ENCODE results near the gene CIITA. TPM values are rescaled to one million over a fixed set of nuclear protein-coding genes. Genes with fewer than 3 reads are reported as not detected.
A peak's percentile ranks its signal among the peaks of the same experiment; 100 is the strongest.
"Not testable (repeated sequence)": the region's sequence is repeated elsewhere in the genome, so short reads cannot be mapped to it uniquely, and the experiment has no call there.

The CIITA gene
- total RNA-seq, 1 donor from 2014 or later = 12.2 TPM

DNA sequence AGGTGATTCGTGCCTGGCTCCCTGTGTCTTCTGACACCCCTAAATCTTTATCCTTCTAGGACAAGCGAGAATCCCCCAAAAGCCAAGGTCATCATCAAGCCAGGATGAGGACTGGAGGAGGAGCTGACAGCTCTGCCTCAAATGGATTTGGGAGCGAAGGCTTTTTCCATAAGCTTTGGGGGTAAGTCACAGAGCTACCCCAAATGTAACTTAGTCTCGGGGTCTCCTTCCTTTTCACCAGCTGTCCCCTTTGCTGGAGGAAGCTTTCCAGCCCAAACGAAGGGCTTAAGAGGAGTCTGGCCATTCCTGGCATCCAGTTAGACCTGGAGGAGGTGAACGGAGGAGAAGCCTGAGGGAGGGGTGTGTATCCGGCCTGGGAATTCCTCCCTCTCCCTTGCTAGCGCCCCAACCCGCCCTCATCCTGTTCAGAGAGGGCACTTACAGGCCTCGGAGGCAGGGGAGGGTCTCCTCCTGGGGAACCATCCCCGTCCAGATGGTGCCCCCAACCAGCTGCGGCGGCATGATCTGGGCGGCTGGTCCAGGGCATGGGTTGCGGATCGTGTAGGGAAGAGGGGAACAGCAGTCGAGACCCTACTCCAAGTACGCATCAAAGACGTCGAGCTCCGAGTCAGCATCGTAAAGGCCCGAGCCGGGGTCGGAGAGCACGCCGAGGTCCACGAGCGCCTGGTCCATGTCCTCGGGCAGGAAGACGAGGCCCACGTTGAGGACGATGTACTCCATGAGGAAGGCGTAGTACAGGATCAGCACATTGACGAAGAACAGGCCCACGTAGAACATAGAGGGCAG, 64.3 kb downstream of the CIITA start:
- DNase-seq = no peak
- no peak for ATAC-seq
- intact Hi-C loops (cut with micrococcal nuclease) = no loop called here

DNA sequence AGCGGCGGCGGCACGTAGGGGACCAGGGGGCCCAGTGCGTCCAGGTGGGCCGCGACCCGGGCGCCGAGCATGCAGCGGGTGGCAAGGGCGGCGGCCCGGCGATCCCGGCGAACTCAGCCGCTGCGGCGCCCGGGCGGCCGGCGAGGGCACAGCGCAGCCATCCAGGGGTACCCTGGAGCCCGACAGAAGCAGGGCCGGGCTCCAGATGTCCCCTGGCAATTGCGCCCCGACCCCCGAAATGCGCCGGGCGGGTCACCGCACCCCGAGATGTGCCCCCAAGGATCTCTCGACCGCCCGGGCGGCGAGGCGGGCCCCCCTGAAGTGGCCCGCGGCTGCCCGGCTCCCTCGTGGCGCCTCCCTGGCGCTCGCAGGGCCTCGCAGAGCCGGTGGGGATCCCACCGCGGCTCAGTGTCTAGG, 64.9 kb downstream of the CIITA start:
- DNase-seq = peak; percentile 40
- intact Hi-C loops (cut with micrococcal nuclease) = not testable (repeated sequence)
- peak; percentile 1 for ATAC-seq

- DNase-seq (peak; percentile 98), ATAC-seq (peak; percentile 75)
- intact Hi-C loops (cut with micrococcal nuclease) = no loop called here
These were observed 65.5 kb downstream of the CIITA start, which contains the start of gene DEXI for GRCh38 chr16:10942352-10943063. DEXI (minus strand) TSS chr16:10942468; CDS start chr16:10942005, 463 bp downstream.

GRCh38 chr16:10943064-10943353, 66.0 kb downstream of the CIITA start:
- DNase-seq = no peak
- intact Hi-C loops (cut with micrococcal nuclease) = no loop called here
- ATAC-seq = no peak

GRCh38 chr16:10944249-10945064, 67.5 kb downstream of the CIITA start, which contains the start of gene CLEC16A:
CLEC16A (plus strand) TSS chr16:10944564; CDS start chr16:10944718, 154 bp downstream.
- intact Hi-C loops (cut with micrococcal nuclease) = no loop called here
- ATAC-seq = peak; percentile 79
- DNase-seq = peak; percentile 99

DNA sequence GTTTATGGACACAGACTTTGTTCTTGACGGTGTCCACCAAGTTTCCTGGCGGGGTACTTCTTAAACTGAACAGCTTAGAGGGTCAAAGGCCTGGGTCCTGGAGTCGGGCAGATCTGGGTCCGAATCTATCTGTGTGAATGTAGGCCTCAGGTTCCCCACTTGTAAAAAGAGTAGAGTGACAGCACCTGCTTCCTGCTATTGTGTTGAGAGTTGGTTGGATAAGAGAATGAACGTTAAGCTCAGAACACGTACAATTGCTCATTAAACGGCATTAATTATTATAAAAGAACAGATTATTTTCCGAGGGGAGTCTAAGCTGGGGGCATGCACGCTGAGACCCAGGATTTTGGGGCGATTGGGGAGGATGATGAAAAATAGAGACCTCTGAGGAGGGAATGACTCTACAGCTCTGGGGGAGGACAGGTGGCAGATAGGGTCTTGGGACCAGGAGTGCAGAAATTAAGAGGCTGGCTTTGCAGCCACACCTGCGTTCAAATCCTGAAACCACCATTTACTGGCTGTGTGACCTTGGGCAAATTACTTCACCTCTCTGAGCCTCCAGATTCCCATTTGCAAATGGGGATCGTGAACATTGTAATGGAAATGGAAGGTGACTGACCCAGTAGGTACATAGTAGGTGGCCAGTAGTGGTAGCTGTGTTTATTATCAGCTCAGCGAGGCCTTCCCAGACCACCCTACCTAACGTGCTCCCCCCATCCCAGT, 68.2 kb downstream of the CIITA start:
- DNase-seq (no peak), ATAC-seq (no peak)
- intact Hi-C loops (cut with micrococcal nuclease) = no loop called here

- intact Hi-C loops (cut with micrococcal nuclease) = no loop called here
- ATAC-seq = no peak
- no peak for DNase-seq
These were observed 69.3 kb downstream of the CIITA start for GRCh38 chr16:10946308-10946707.

GRCh38 chr16:10947211-10947787, 70.3 kb downstream of the CIITA start:
- ATAC-seq (no peak), DNase-seq (no peak)
- intact Hi-C loops (cut with micrococcal nuclease) = no loop called here

- ATAC-seq (no peak), DNase-seq (no peak)
- intact Hi-C loops (cut with micrococcal nuclease) = no loop called here
These were observed 72.5 kb downstream of the CIITA start for GRCh38 chr16:10949424-10949970.

- DNase-seq (no peak), ATAC-seq (no peak)
- intact Hi-C loops (cut with micrococcal nuclease) = no loop called here
These were observed 73.4 kb downstream of the CIITA start for GRCh38 chr16:10950393-10950792.

GRCh38 chr16:10951026-10951425, 74.0 kb downstream of the CIITA start:
- ATAC-seq = no peak
- intact Hi-C loops (cut with micrococcal nuclease) = no loop called here
- no peak for DNase-seq

GRCh38 chr16:10954903-10955302, 77.9 kb downstream of the CIITA start:
- ATAC-seq (no peak), DNase-seq (no peak)
- intact Hi-C loops (cut with micrococcal nuclease) = no loop called here

DNA sequence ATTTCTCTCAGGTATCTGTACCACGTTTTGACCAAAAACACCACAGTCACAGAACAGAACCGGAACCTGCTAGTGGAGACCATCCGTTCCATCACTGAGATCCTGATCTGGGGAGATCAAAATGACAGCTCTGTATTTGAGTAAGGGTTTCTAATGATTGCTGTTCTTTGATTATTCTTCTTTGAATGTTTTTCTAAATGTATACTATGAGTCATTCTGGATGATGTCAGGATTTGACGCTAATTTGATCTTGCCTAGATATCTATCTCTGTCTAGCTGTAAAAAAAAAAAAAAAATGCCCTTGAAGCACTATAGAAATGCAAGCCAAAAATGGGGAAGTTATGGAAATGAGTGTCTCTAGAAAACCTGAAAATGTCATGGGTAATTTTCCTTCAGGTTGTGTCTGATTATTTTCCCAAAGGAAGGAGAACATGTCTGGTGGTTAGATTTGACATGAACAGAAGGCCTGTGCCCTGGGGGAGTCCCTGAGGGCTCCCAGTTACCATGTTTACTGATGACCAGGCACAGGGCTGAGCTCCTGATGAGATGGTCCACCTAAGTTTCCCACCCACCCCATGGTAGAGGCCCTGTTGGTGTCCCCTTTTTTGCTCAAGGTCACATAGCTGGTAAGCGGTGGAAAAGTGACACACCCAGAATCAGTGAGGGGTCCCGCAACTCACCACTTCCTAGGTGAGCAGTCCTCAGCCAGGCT, 80.9 kb downstream of the CIITA start:
- intact Hi-C loops (cut with micrococcal nuclease) = no loop called here

GRCh38 chr16:10959161-10959560, 82.2 kb downstream of the CIITA start:
- no peak for ATAC-seq
- no peak for DNase-seq
- intact Hi-C loops (cut with micrococcal nuclease) = no loop called here

More for the DNA sequence above, 80.9 kb downstream of the CIITA start:
- no peak for ATAC-seq
- no peak for DNase-seq

DNA sequence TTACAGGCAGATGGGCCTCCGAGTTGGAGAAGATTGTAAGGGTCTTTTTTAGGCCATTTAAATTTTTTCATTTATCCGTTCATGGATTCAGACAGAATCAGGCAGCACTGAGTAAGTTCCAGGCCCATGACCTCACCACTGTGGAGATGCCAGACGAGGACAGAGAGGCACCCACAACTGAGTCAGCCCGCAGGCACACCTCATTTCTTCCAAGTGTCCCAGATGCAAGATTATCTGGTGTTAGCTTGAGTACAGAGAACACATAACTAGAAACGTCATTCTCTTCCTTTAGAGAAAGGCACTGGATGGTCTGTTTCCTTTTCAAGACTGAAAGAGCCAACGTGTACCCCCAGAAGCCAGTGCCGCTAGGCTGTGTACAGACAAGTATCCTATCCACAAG, 84.2 kb downstream of the CIITA start:
- ATAC-seq (peak; percentile 75), DNase-seq (peak; percentile 42)
- intact Hi-C loops (cut with micrococcal nuclease) = no loop called here

DNA sequence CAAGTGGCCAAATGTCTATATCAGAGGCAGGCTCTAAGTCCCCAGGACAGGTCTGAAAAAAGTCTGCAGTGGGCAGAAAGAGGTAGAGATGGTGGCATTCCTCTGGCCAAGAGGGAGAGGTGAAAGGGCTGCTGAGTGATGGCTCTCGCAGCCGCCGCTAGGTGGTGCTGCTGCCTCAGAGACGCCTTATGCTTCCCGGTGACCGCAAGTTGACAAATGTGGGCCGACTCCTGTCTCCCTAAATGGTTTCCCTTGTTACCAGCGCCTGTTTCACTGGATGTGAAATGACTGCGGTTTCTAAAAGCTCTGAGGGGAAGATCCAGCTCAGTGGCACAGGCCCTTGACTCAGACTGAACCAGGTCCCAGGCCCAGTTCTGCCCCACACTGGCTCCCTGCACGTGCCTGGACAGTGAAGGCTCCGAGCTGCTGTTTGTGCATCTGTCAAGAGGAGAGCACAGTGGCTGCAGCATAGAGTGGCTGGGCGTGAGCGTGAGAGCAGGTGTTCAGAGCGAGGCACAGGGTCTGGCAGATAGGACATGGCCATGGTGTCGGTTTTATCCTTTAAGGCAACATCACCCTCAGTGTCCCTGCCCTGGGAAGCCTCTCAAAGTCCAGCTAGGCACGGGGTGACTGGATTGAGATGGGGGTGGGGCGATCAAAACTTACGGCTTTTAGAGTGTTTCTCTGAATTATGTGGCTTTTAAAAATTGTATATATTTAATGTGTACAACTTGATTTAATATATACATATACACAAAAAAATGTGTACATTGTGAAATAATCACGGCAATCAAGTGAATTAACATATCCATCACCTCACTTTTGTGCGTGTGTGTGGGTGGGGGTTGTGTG, 87.3 kb downstream of the CIITA start:
- peak; percentile 89 for DNase-seq
- intact Hi-C loops (cut with micrococcal nuclease) = no loop called here
- ATAC-seq = peak; percentile 85

GRCh38 chr16:10964891-10965326, 87.9 kb downstream of the CIITA start:
- intact Hi-C loops (cut with micrococcal nuclease) = no loop called here
- no peak for ATAC-seq
- no peak for DNase-seq
